ENCODE measurements around the gene CNOT8.

Gene CNOT8

GRCh38 chr5:154923441-154924430 is 65.3 kb downstream of the CNOT8 start:
- in situ Hi-C loops (cut with HindIII; ENCODE audit: low pct_unique_long_range_greater_than_20kb, low sequenced_read_pairs), result no loop called here

More at GRCh38 chr5:154923441-154924430, 65.3 kb downstream of the CNOT8 start:
- DNase-seq (ENCODE audit: low read depth in 1 of 2, low spot score in 1 of 2), result no peak
- no peak for TF ChIP-seq JUND (IDR thresholded peaks at IDR 0.05; ENCODE audit: low read depth)

All from T47D (cell line).